Testis (tissue), 3 donors: Measurements from ENCODE around the gene CROCC. TPM values are rescaled to one million over a fixed set of nuclear protein-coding genes. Genes with fewer than 3 reads are reported as not detected.
"Not testable (repeated sequence)": the region's sequence is repeated elsewhere in the genome, so short reads cannot be mapped to it uniquely, and the experiment has no call there.

Experiments
- DNase-seq: peaks from one replicate; pipeline ENCODE4 v3.0.0-alpha.2; 2019
- H3K27ac ChIP-seq, 2 donors: fragments of 200-600 bp; sonication (generic); one replicate each; pipeline ENCODE4 v1.5.1; 2019
- H3K27me3 ChIP-seq: fragments of 200-600 bp; sonication (generic); one replicate; pipeline ENCODE4 v1.5.1; 2019
- H3K36me3 ChIP-seq: fragments of 200-600 bp; sonication (generic); one replicate; pipeline ENCODE4 v1.5.1; 2017; ENCODE audit warnings: low read depth; ENCODE audit errors: missing control alignments
- H3K4me1 ChIP-seq: fragments of 200-600 bp; sonication (generic); one replicate; pipeline ENCODE4 v1.5.1; 2019
- H3K4me3 ChIP-seq, 2 donors: fragments of 200-600 bp; sonication (generic); one replicate each; pipeline ENCODE4 v1.5.1; 2017 to 2019
- H3K9me3 ChIP-seq: fragments of 200-600 bp; sonication (generic); one replicate; pipeline ENCODE4 v1.5.1; 2017
- POLR2A ChIP-seq: fragments of 450-650 bp; IDR thresholded peaks from one replicate; pipeline ENCODE4 v1.6.1; 2017; ENCODE audit warnings: antibody characterized with exemption, mild to moderate bottlenecking, moderate library complexity
- WGBS, 2 donors: methylation state at CpG; one replicate each; pipeline ENCODE4 v1.1.5; 2018; 5-methylcytosine and 5-hydroxymethylcytosine counted together
- intact Hi-C: fragments of 100-400 bp; cut with DNase I; formaldehyde crosslinking; loops from one replicate; pipeline ENCODE4 v1.15.1; 2023; ENCODE audit warnings: low total_unique reads
- polyA plus RNA-seq: library from polyadenylated mRNA; stranded (reverse); fragments of 350-450 nt; fragmentation: Illumina TruSeq; extraction: RNeasy Lipid Tissue Mini Kit (QIAGEN cat#74804); gene quantifications from one replicate; pipeline ENCODE4 v1.2.3, GENCODE V29; 2014; ENCODE audit warnings: low read depth, low replicate concordance; ENCODE audit not compliant: insufficient read depth
- total RNA-seq, 2 donors: library from RNA; depleted of rRNA; stranded (reverse); fragments of >200 nt; gene quantifications; one replicate each; pipeline ENCODE4 v1.2.3, GENCODE V29; 2016
- TF ChIP-seq, protein P1 (sequence below), 3 experiments: fragments of 450-650 bp in 2 of 3; fragments of 200-600 bp in 1 of 3; sonication (generic) in 1 of 3; IDR thresholded peaks; one replicate each; pipeline ENCODE4 v1.5.1; 2016 to 2019; ENCODE audit warnings: antibody characterized with exemption in 3 of 3, mild to moderate bottlenecking in 2 of 3, moderate library complexity in 1 of 3

The CROCC gene
- total and polyA plus RNA-seq, 3 donors from 2014 or later: 18.8 to 49.2 (median 49.1) TPM

DNA sequence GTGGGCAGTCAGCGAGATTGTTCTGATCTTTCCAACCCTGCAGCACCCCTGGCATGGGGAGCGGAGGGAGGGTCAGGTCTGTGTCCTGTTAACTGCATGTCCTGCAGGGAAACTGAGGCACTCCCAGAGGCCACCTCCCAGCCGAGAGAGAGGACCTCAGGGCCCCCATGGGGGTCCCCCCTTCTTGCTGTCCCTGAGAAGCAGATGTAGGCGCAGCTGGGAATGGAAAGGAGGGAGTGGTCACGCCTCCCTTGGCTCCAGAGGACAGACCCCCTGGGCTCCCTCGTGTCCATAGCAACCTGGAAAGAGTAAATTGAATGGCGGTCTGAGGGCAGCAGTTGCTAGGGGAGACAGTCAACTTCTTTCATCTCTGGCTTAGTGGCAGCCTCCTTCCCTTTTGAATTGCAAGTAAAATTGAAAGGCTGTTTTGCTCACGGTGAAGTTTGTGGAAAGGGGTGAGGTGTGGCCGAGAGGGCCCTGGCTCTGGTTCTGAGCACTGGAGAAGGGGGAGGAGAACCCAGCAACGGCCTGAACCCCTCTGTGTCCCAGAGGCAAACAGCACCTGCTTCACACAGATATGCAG, 4.9 kb downstream of the CROCC start:
- no peak for DNase-seq
- H3K27me3 ChIP-seq: no peaks in the 10 kb centered on the region
- 74 to 81% methylated on average over 10 of the region's 10 CpGs for WGBS, 2 donors
- intact Hi-C loops: no loop called here
- H3K4me1 ChIP-seq: no peaks in the 10 kb centered on the region
- TF ChIP-seq, protein P1, sequence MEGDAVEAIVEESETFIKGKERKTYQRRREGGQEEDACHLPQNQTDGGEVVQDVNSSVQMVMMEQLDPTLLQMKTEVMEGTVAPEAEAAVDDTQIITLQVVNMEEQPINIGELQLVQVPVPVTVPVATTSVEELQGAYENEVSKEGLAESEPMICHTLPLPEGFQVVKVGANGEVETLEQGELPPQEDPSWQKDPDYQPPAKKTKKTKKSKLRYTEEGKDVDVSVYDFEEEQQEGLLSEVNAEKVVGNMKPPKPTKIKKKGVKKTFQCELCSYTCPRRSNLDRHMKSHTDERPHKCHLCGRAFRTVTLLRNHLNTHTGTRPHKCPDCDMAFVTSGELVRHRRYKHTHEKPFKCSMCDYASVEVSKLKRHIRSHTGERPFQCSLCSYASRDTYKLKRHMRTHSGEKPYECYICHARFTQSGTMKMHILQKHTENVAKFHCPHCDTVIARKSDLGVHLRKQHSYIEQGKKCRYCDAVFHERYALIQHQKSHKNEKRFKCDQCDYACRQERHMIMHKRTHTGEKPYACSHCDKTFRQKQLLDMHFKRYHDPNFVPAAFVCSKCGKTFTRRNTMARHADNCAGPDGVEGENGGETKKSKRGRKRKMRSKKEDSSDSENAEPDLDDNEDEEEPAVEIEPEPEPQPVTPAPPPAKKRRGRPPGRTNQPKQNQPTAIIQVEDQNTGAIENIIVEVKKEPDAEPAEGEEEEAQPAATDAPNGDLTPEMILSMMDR (IDR thresholded peaks at IDR 0.05): no peak
- no peak for TF ChIP-seq POLR2A
- no peak overlapping the region for H3K27ac ChIP-seq
- no peak overlapping the region for H3K4me3 ChIP-seq
- no peaks in the 10 kb centered on the region for H3K9me3 ChIP-seq
- no peaks in the 10 kb centered on the region for H3K36me3 ChIP-seq

- no peaks in the 10 kb centered on the region for H3K9me3 ChIP-seq
- no peaks in the 10 kb centered on the region for H3K27me3 ChIP-seq
- no peaks in the 10 kb centered on the region for H3K36me3 ChIP-seq
- no peak overlapping the region for H3K27ac ChIP-seq
- WGBS, 2 donors: 82 to 85% methylated on average over 14 of the region's 14 CpGs
- H3K4me1 ChIP-seq: no peaks in the 10 kb centered on the region
- no peak overlapping the region for H3K4me3 ChIP-seq
- TF ChIP-seq, protein P1 (IDR thresholded peaks at IDR 0.05): no peak
- no peak for TF ChIP-seq POLR2A
- DNase-seq: no peak
- intact Hi-C loops: no loop called here
Observed at GRCh38 chr1:16927256-16927655, 5.5 kb downstream of the CROCC start.

DNA sequence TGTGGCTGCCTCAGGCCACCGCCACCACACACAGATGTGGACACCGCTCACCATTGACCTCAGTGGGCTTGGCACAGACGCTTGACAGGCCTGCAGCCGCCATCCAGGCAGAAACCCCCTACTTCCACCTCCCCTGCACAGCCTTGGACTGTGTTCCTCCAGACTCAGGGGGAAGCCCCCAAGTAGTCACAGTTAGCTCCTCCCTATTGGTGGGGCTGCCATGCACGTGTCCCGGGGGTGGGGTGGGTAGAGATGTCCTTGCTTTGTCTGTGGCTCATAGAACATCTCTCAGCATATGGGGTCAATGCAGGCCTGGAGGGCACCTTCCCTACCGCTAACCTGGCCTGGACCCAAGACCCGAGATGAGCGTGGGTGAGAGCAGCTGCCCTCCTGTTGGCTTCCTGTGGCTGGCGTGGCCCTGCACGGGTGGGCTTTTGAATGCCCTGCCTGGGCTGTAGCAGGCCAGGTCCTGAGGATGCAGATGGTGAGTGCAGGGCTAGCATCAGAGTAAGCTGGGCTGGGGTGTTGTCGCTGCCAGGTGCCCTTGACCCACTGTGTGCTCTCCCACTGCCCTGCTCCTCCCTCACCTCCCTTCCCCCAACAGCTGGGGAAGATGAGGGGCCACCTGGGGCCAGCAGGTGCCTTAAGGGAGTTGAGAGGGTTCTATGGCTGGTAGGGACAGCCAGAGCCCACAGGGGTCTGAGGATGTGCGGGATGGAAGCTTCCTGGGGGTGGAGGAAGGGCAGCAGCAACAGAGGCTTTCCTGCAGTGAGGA, 6.2 kb downstream of the CROCC start:
- no peak overlapping the region for H3K27ac ChIP-seq
- no peak for DNase-seq
- no peak overlapping the region for H3K4me3 ChIP-seq
- 77 to 79% methylated on average over 11 to 13 of the region's 13 CpGs for WGBS, 2 donors
- H3K9me3 ChIP-seq: no peaks in the 10 kb centered on the region
- no peaks in the 10 kb centered on the region for H3K27me3 ChIP-seq
- no peaks in the 10 kb centered on the region for H3K4me1 ChIP-seq
- H3K36me3 ChIP-seq: no peaks in the 10 kb centered on the region
- intact Hi-C loops: no loop called here
- TF ChIP-seq, protein P1 (IDR thresholded peaks at IDR 0.05): no peak
- no peak for TF ChIP-seq POLR2A

GRCh38 chr1:16929146-16930041, 7.7 kb downstream of the CROCC start:
- intact Hi-C loops: not testable (repeated sequence)

DNA sequence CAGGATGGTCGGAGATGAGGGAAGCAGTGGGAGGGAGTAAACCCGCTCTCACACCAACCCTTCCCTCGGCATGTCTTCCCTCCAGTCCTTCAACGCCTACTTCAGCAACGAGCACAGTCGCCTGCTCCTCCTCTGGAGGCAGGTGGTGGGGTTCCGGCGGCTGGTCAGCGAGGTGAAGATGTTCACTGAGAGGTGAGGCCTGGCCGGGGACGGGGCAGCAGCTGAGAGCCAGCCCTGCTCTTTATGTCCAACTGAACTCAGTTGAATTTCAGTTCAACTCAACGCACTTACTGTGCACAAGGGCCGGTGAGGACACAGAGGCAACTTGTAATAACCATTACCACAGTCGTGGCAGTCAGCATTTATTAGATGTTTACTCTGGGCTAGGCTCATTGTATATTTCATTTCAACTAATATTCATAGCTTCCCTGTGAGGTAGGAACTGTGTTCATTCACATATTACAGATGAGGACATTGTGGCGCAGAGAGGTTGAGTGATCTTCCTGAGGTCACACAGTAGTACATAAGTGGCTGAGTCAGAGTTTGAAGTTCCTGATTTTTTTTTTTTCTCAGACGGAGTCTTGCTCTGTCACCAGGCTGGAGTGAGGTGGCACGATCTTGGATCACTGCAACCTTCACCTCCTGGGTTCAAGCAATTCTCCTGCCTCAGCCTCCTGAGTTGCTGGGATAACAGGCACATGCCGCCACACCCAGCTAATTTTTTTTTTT, 9.6 kb downstream of the CROCC start:
- H3K4me3 ChIP-seq, H3K4me1 ChIP-seq, H3K36me3 ChIP-seq, H3K9me3 ChIP-seq, intact Hi-C loops, H3K27me3 ChIP-seq, DNase-seq, H3K27ac ChIP-seq: not testable (repeated sequence)
- WGBS, 2 donors: 86 to 91% methylated on average over 18 of the region's 18 CpGs

More at GRCh38 chr1:16929146-16930041, 7.7 kb downstream of the CROCC start:
- not testable (repeated sequence) for H3K9me3 ChIP-seq, H3K27ac ChIP-seq, DNase-seq, H3K4me1 ChIP-seq, H3K4me3 ChIP-seq, H3K36me3 ChIP-seq, H3K27me3 ChIP-seq
- 90 to 94% methylated on average over 24 of the region's 24 CpGs for WGBS, 2 donors

GRCh38 chr1:16933945-16934344, 12.2 kb downstream of the CROCC start:
- H3K4me1 ChIP-seq, H3K36me3 ChIP-seq, H3K9me3 ChIP-seq, intact Hi-C loops, H3K4me3 ChIP-seq, H3K27me3 ChIP-seq, H3K27ac ChIP-seq, DNase-seq: not testable (repeated sequence)

DNA sequence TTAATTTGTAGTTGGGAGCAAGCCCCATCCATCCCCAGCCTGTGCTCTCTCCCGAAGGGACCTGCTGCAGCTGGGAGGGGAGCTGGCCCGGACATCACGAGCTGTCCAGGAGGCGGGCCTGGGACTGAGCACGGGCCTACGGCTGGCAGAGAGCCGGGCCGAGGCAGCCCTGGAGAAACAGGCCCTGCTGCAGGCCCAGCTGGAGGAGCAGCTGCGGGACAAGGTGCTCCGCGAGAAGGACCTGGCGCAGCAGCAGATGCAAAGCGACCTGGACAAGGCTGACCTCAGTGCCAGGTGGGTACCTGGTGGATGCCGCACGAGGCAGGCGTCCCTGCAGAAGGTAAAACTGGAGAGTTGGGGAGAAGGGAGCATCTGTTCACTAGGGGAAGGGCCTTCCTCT, 14.8 kb downstream of the CROCC start:
- 69 to 82% methylated on average over 16 of the region's 16 CpGs for WGBS, 2 donors
- DNase-seq: peak; percentile 59
- H3K36me3 ChIP-seq, H3K4me3 ChIP-seq, H3K27me3 ChIP-seq, intact Hi-C loops, H3K4me1 ChIP-seq, H3K9me3 ChIP-seq, H3K27ac ChIP-seq: not testable (repeated sequence)
